MCF 10A (cell line): Measurements from ENCODE around the gene GLA. TPM values are rescaled to one million over a fixed set of nuclear protein-coding genes. Genes with fewer than 3 reads are reported as not detected.

ENCODE experiments used
- BruUV-seq: library from RNA; stranded (reverse); fragments of 400-500 nt; replicated peaks from 2 replicates; lab custom pipeline; 2021; lab: Mats Ljungman, UMichigan
- CTCF ChIA-PET: fragments of 300-600 bp; sonication (Branson Sonifier 250); formaldehyde crosslinking; extraction: SDS; loops from one replicate; lab custom pipeline; 2021; ENCODE audit warnings: antibody characterized with exemption, inconsistent platforms; lab: Yijun Ruan, JAX
- POLR2A ChIA-PET: fragments of 300-600, 350-650 bp; sonication (Branson Sonifier 250); formaldehyde crosslinking; extraction: SDS; loops from one replicate; lab custom pipeline; 2020; ENCODE audit warnings: antibody characterized with exemption, inconsistent platforms; lab: Yijun Ruan, JAX
- DNase-seq: peaks from one replicate; pipeline ENCODE4 v3.0.0-alpha.2; 2018; ENCODE audit not compliant: unreplicated experiment
- H3K27ac Mint-ChIP-seq: one replicate; pipeline ENCODE4 v1.8.0; 2022; ENCODE audit warnings: mild to moderate bottlenecking, low read depth, mixed read lengths; ENCODE audit not compliant: unreplicated experiment
- H3K27me3 Mint-ChIP-seq: one replicate; pipeline ENCODE4 v1.8.0; 2022; ENCODE audit warnings: mixed read lengths; ENCODE audit not compliant: insufficient read depth, unreplicated experiment
- H3K36me3 Mint-ChIP-seq: one replicate; pipeline ENCODE4 v1.8.0; 2022; ENCODE audit warnings: mild to moderate bottlenecking, moderate library complexity, mixed read lengths; ENCODE audit not compliant: insufficient read depth, unreplicated experiment
- H3K4me1 Mint-ChIP-seq: one replicate; pipeline ENCODE4 v1.8.0; 2022; ENCODE audit warnings: mixed read lengths; ENCODE audit not compliant: insufficient read depth, unreplicated experiment
- H3K4me3 Mint-ChIP-seq: one replicate; pipeline ENCODE4 v1.8.0; 2022; ENCODE audit warnings: mild to moderate bottlenecking, moderate library complexity, mixed read lengths; ENCODE audit not compliant: unreplicated experiment
- H3K9me3 Mint-ChIP-seq: one replicate; pipeline ENCODE4 v1.8.0; 2022; ENCODE audit warnings: mixed read lengths; ENCODE audit not compliant: unreplicated experiment
- CTCF ChIP-seq: fragments of 200-600 bp; IDR thresholded peaks from one replicate; pipeline ENCODE4 v1.8.0; 2022; ENCODE audit warnings: antibody characterized with exemption, mild to moderate bottlenecking; ENCODE audit not compliant: unreplicated experiment
- intact Hi-C: fragments of 100-400 bp; cut with micrococcal nuclease; formaldehyde crosslinking; loops from 2 replicates; pipeline ENCODE4 v1.14.1; 2022
- total RNA-seq: library from RNA; stranded (reverse); gene quantifications from 2 replicates; pipeline ENCODE4 v1.2.3, GENCODE V29; 2022

GLA gene
- total RNA-seq, 1 experiment from 2014 or later = 13.3 TPM

GRCh38 chrX:101383679-101384205 is 24.0 kb downstream of the GLA start:
- H3K9me3 Mint-ChIP-seq = no peaks in the 10 kb centered on the region
- no peak overlapping the region for H3K27ac Mint-ChIP-seq
- no TSS peak for BruUV-seq
- H3K36me3 Mint-ChIP-seq = no peaks in the 10 kb centered on the region
- intact Hi-C loops = no loop called here
- ChIA-PET POLR2A (interaction anchor here (0.6 kb wide), 1 partner anchor 8 kb away, joined by 4 read pairs; no protein-coding TSS in a partner anchor), CTCF (no interaction called here)
- H3K4me3 Mint-ChIP-seq = no peak overlapping the region
- no peak for TF ChIP-seq CTCF
- peaks cover 51% of the 10 kb centered on the region for H3K27me3 Mint-ChIP-seq
- DNase-seq = no peak
- no peaks in the 10 kb centered on the region for H3K4me1 Mint-ChIP-seq

GRCh38 chrX:101377547-101377946 is 30.2 kb downstream of the GLA start:
- no TSS peak for BruUV-seq
- Mint-ChIP-seq H3K4me3 (no peak overlapping the region), H3K4me1 (no peaks in the 10 kb centered on the region), H3K9me3 (no peaks in the 10 kb centered on the region), H3K27ac (no peak overlapping the region), H3K36me3 (no peaks in the 10 kb centered on the region), H3K27me3 (peaks cover 56% of the 10 kb centered on the region)
- no peak for DNase-seq
- intact Hi-C loops = no loop called here
- ChIA-PET POLR2A (no interaction called here), CTCF (interaction anchor here (0.6 kb wide), 1 partner anchor 30 kb away, joined by 3 read pairs; no protein-coding TSS in a partner anchor)
- no peak for TF ChIP-seq CTCF

- H3K4me3 Mint-ChIP-seq = no peak overlapping the region
- no peaks in the 10 kb centered on the region for H3K4me1 Mint-ChIP-seq
- H3K27ac Mint-ChIP-seq = no peak overlapping the region
- intact Hi-C loops = no loop called here
- ChIA-PET POLR2A (no interaction called here), CTCF (no interaction called here)
- H3K36me3 Mint-ChIP-seq = no peaks in the 10 kb centered on the region
- DNase-seq = no peak
- peaks cover 67% of the 10 kb centered on the region for H3K27me3 Mint-ChIP-seq
- no peaks in the 10 kb centered on the region for H3K9me3 Mint-ChIP-seq
- no peak for TF ChIP-seq CTCF
- no TSS peak for BruUV-seq
Observed at GRCh38 chrX:101370888-101371504, 36.7 kb downstream of the GLA start.

GRCh38 chrX:101369687-101370086 is 38.0 kb downstream of the GLA start:
- Mint-ChIP-seq H3K27ac (no peak overlapping the region), H3K9me3 (no peaks in the 10 kb centered on the region), H3K27me3 (peaks cover 64% of the 10 kb centered on the region), H3K4me1 (no peaks in the 10 kb centered on the region), H3K4me3 (no peak overlapping the region), H3K36me3 (no peaks in the 10 kb centered on the region)
- no TSS peak for BruUV-seq
- ChIA-PET CTCF (interaction anchor here (0.5 kb wide), 1 partner anchor 52 kb away, joined by 3 read pairs; no protein-coding TSS in a partner anchor), POLR2A (interaction anchor here (0.6 to 2.8 kb wide), 2 partner anchors 21 to 368 kb away, joined by 3 to 7 read pairs; partner anchors contain the start of gene RPL36A)
- DNase-seq = no peak
- no peak for TF ChIP-seq CTCF
- intact Hi-C loops = no loop called here
